ENCODE results near the gene GHDC.

Gene GHDC

DNA sequence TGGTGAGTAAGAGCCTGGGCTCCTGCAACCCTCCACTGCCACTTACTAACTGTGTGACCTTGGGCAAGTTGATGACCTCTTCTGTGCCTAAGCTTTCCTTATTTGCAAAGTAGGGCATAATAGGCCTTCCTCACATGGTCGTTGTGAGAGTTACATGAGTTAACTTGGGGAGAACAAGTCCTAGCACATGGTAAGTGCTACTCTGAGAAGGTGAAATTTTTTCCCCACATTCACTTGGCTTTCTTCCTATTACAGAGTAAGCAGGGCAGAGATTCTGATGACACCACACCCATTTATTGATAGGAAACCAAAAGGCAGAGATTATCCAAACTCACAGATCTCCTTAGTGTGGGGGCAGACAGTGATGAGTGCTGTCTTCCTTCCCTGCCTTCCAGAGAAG lies 15.0 kb downstream of the GHDC start:
- no peak for TF ChIP-seq POU2F2 (IDR thresholded peaks at IDR 0.05; ENCODE audit: low read depth, low read length)
- TF ChIP-seq TAF1 (IDR thresholded peaks at IDR 0.05; ENCODE audit: low read depth, low read length) = no peak
- no peak for TF ChIP-seq PAX5 (IDR thresholded peaks at IDR 0.05; ENCODE audit: insufficient read depth, low read length, severe bottlenecking)
- TF ChIP-seq SPI1 (IDR thresholded peaks at IDR 0.05; ENCODE audit: low read depth, low read length) = no peak
- TF ChIP-seq POLR2AphosphoS5 (IDR thresholded peaks at IDR 0.05; ENCODE audit: low read depth, low read length) = no peak
- TF ChIP-seq POLR2A (IDR thresholded peaks at IDR 0.05; ENCODE audit: low read depth, low read length) = no peak
- FAIRE-seq (peak; percentile 77), DNase-seq (ENCODE audit: insufficient read length, low spot score) (no peak)

DNA sequence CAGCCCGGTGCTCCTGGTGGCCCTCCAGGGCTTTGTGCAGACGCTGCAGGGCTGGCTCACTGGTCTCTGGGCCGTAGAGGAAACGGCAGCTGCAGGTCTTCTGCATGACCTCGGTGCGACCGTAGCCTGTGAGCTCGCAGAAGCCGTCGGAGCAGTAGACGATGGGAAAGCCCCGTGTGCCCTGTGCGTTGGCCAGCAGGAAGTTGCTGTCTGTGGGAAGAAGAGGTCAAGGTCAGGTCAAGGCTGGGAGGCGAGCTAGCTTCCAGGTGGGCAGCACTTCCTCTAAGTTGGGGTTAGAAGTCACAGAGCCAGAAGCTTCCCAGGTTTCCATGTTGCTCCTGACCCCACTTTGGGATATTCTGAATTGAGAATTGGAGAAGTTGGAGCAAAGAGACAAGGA lies 15.5 kb downstream of the GHDC start:
- DNase-seq (ENCODE audit: insufficient read length, low spot score) (peak; percentile 55), FAIRE-seq (peak; percentile 76)
- peak; percentile 43; the same call in 1 of the 2 replicates for TF ChIP-seq SPI1 (IDR thresholded peaks at IDR 0.05; ENCODE audit: low read depth, low read length)
- no peak for TF ChIP-seq POLR2A (IDR thresholded peaks at IDR 0.05; ENCODE audit: low read depth, low read length)

DNA sequence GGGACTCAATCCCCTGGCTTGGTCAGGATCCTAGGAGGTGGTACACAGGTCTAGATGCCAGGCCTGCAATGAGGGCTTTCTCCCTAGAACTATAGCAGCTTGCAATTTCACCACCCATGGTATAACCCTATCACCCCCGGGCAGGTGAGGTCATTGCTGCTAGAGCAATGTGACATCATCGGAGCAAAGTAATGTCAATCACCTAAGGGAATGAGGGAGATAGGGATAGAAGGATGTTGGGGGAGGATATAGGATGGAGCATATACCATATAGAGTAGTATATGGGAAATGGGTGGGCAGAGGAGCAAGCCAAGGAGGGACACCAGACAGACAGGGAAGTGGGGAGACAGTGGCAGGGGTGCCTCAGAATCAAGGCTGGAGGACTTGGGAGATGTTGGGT lies 16.6 kb downstream of the GHDC start:
- no peak for FAIRE-seq
- DNase-seq (ENCODE audit: insufficient read length, low spot score) = no peak
- TF ChIP-seq PAX5 (IDR thresholded peaks at IDR 0.05; ENCODE audit: insufficient read depth, low read length, severe bottlenecking) (no peak), POU2F2 (IDR thresholded peaks at IDR 0.05; ENCODE audit: low read depth, low read length) (no peak), POLR2AphosphoS5 (IDR thresholded peaks at IDR 0.05; ENCODE audit: low read depth, low read length) (no peak), SPI1 (IDR thresholded peaks at IDR 0.05; ENCODE audit: low read depth, low read length) (no peak), POLR2A (IDR thresholded peaks at IDR 0.05; ENCODE audit: low read depth, low read length) (no peak), TAF1 (IDR thresholded peaks at IDR 0.05; ENCODE audit: low read depth, low read length) (no peak)

DNA sequence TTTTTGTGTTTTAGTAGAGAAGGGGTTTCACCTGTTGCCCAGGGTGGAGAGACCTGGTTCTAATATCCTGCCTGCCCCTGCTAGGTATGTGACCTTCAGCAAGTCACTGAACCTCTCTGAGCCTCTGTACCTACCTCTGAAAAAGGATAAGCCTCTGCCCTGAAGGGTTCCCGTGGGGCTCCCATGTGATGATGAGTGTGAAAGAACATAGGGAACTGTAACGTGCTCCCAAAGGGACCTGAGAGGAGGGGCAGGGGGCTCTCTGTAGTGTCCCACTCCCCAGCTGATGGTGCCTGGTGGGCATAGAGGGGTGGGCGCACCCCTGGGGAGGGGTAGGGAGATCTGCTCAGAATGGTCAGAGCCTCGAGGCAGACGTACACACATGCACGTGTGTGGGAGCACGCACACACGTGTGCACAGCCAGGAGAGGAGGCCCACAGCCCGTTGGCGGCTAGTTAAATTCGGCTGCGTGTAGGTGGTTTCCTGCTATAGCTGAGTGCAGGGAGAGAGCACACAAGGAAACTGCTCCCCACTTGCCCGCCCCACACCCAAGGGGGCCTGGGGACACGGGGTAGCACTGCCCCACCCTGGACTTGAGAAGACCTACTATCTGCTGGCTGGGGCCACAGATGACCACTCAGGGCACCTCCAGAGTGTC lies 20.0 kb downstream of the GHDC start:
- no peak for FAIRE-seq
- DNase-seq (ENCODE audit: insufficient read length, low spot score) = no peak
- TF ChIP-seq POLR2AphosphoS5 (IDR thresholded peaks at IDR 0.05; ENCODE audit: low read depth, low read length) = no peak

DNA sequence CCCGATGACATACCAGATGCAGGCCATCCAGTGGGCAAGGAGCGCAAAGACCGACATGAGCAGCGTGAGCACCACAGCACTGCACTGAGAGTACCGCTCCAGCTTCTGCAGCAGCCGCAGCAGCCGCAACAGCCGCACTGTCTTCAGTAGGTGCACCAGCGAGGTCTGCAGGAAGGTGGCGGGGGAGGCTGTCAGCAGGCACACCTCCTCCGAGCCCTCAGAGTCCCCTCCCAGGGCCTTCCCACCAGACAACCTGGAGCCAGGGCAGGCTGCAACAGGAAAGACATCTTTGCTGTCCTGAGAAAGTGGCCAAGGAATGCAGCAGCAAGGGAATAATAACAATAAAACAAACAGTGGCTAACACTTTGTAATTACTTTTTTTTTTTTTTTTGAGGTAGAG lies 22.5 kb downstream of the GHDC start:
- FAIRE-seq = no peak

DNA sequence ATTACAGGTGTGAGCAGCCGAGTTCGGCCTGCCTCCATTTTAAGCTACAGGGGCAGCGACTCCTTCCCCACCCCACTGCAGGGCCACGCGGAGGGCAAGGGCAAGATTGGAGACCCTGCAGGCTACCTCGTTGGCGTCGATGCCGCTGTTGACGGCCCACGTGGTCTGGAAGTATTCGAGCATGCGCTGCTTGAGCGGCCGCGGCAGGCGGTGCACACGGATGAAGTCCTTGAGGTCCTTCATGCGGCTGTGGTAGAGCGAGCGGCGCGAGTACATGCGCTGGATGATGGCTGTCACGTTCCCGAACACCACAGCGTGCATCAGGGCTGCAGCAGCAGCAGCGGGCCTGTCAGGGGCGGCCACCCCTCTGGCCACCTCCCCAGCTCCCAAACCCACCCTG lies 24.9 kb downstream of the GHDC start:
- no peak for DNase-seq (ENCODE audit: insufficient read length, low spot score)
- TF ChIP-seq TAF1 (IDR thresholded peaks at IDR 0.05; ENCODE audit: low read depth, low read length) (no peak), POU2F2 (IDR thresholded peaks at IDR 0.05; ENCODE audit: low read depth, low read length) (no peak), POLR2AphosphoS5 (IDR thresholded peaks at IDR 0.05; ENCODE audit: low read depth, low read length) (no peak), PAX5 (IDR thresholded peaks at IDR 0.05; ENCODE audit: insufficient read depth, low read length, severe bottlenecking) (no peak), SPI1 (IDR thresholded peaks at IDR 0.05; ENCODE audit: low read depth, low read length) (no peak), POLR2A (IDR thresholded peaks at IDR 0.05; ENCODE audit: low read depth, low read length) (no peak)
- no peak for FAIRE-seq

More for the DNA sequence above, 22.5 kb downstream of the GHDC start:
- TF ChIP-seq PAX5 (IDR thresholded peaks at IDR 0.05; ENCODE audit: insufficient read depth, low read length, severe bottlenecking) (no peak), POU2F2 (IDR thresholded peaks at IDR 0.05; ENCODE audit: low read depth, low read length) (no peak), POLR2AphosphoS5 (IDR thresholded peaks at IDR 0.05; ENCODE audit: low read depth, low read length) (no peak), SPI1 (IDR thresholded peaks at IDR 0.05; ENCODE audit: low read depth, low read length) (no peak), TAF1 (IDR thresholded peaks at IDR 0.05; ENCODE audit: low read depth, low read length) (no peak), POLR2A (IDR thresholded peaks at IDR 0.05; ENCODE audit: low read depth, low read length) (no peak)
- no peak for DNase-seq (ENCODE audit: insufficient read length, low spot score)

DNA sequence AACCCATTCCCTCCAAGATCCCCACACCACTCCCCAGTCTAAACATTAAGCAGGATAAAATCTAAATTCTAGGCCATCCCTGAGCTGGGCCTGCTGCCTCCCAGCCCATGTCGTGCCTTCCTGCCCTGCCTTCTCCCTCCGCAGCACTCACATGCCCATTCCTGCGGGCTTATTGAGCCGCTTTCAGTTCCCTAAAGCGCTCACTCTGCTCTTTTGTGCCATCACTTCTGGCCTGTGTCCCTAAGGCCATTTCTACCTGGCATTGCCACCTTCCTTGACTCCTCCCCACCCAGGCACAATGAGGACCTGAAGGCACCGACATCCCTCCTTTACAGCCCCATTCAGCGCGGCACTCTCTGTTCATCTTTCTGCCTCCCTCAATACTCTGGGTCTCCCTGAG lies 26.5 kb downstream of the GHDC start:
- no peak for DNase-seq (ENCODE audit: insufficient read length, low spot score)
- TF ChIP-seq PAX5 (IDR thresholded peaks at IDR 0.05; ENCODE audit: insufficient read depth, low read length, severe bottlenecking) = no peak
- TF ChIP-seq TAF1 (IDR thresholded peaks at IDR 0.05; ENCODE audit: low read depth, low read length) = no peak
- TF ChIP-seq SPI1 (IDR thresholded peaks at IDR 0.05; ENCODE audit: low read depth, low read length) = no peak
- TF ChIP-seq POU2F2 (IDR thresholded peaks at IDR 0.05; ENCODE audit: low read depth, low read length) = no peak
- no peak for TF ChIP-seq POLR2AphosphoS5 (IDR thresholded peaks at IDR 0.05; ENCODE audit: low read depth, low read length)
- TF ChIP-seq POLR2A (IDR thresholded peaks at IDR 0.05; ENCODE audit: low read depth, low read length) = no peak
- no peak for FAIRE-seq

DNA sequence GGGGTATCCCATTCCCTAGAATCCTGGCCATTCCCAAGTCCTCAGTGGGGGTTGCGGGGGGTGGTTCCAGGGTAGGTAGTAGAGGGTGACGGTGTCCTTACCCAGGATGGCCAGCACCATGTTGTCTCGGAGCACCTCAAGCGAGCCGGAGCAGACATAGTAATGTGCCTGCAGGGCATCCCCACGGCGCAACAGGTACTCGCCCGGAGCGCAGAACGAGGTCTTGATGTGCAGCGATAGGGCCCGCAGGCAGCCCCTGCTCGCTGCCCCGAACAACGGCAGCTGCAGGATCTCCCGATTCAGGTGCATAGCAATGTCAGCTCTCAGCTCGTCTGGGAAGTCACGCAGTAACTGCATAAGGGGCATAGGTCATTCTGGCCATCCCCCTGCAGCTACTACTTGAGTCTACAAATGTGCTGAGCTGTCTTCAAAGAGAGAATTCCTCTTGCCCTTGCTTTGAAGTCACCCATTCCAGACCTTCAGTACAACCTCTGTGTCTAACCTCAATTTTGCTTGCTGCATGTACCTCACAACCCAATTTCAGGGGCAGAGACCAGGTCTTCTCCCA lies 28.0 kb downstream of the GHDC start:
- DNase-seq (ENCODE audit: insufficient read length, low spot score) (no peak), FAIRE-seq (no peak)
- TF ChIP-seq TAF1 (IDR thresholded peaks at IDR 0.05; ENCODE audit: low read depth, low read length) (no peak), POU2F2 (IDR thresholded peaks at IDR 0.05; ENCODE audit: low read depth, low read length) (no peak), POLR2AphosphoS5 (IDR thresholded peaks at IDR 0.05; ENCODE audit: low read depth, low read length) (no peak), SPI1 (IDR thresholded peaks at IDR 0.05; ENCODE audit: low read depth, low read length) (no peak), PAX5 (IDR thresholded peaks at IDR 0.05; ENCODE audit: insufficient read depth, low read length, severe bottlenecking) (no peak), POLR2A (IDR thresholded peaks at IDR 0.05; ENCODE audit: low read depth, low read length) (no peak)

DNA sequence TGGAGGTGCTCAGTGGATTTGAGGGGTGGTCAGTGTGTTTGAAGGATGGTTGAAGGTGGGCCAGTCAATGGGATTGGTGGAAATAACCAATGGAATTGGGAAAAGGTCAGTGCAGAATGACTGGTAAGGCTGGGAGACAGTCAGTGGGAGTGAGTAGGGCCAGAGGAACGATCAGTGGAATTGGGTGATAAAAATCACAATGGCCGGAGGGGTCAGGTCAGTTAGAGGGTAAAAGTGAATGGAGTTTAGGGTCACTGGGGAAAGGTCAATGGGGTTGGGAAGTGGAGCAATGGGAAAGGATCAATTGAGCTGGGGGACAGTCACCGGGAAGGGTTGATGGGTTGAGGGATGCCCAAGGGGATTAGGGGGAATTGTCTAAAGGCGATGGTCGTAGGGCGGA lies 28.5 kb downstream of the GHDC start:
- no peak for FAIRE-seq
- no peak for DNase-seq (ENCODE audit: insufficient read length, low spot score)
- TF ChIP-seq POLR2A (IDR thresholded peaks at IDR 0.05; ENCODE audit: low read depth, low read length) (no peak), PAX5 (IDR thresholded peaks at IDR 0.05; ENCODE audit: insufficient read depth, low read length, severe bottlenecking) (no peak), POU2F2 (IDR thresholded peaks at IDR 0.05; ENCODE audit: low read depth, low read length) (no peak), SPI1 (IDR thresholded peaks at IDR 0.05; ENCODE audit: low read depth, low read length) (no peak), POLR2AphosphoS5 (IDR thresholded peaks at IDR 0.05; ENCODE audit: low read depth, low read length) (no peak), TAF1 (IDR thresholded peaks at IDR 0.05; ENCODE audit: low read depth, low read length) (no peak)
